ENCODE data around the gene DAZAP2. TPM values are rescaled to one million over a fixed set of nuclear protein-coding genes. Genes with fewer than 3 reads are reported as not detected.
A peak's percentile ranks its signal among the peaks of the same experiment; 100 is the strongest.

DAZAP2 gene
- total and polyA plus RNA-seq, 2 of the 4 experiments (the other 2 are of a cell fraction), result 62.2 to 202 TPM

DNA sequence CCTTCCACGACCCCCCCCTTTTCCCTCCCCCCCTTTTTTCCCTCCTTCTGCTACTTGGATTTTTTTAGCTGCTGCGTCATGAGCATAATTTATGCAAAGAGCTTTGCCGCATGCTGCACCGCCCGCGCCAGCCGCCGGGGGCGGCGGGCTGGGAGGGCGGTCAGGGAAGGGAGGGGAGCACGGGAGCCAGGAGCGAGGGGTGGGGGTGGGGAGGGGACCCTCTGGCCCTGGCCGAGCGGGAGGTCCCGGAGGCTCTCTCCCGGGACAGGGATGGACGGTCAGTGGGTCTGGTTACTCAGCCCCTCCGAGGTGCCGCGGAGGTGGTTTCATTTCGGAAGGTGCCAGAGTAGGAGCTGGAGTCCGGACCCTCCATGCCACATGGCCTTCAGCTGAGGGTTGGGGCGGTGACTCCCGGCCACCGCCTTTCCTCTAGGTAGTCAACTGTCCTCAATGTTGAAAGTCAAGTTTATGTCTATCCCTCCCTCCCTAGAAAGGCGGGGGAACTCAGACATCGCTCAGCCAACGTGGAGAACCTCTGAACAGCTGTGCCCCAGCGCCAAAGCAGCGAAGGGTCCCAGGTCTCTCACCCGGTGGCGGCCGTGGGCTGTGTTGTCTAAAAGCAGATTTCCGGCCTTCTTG is 20.5 kb upstream of the DAZAP2 start, which contains the start of gene POU6F1 (continued):
- TF ChIP-seq MAZ (IDR thresholded peaks at IDR 0.05; ENCODE audit: borderline replicate concordance, low read depth, low read length) (peak; percentile 92), RCOR1 (IDR thresholded peaks at IDR 0.05; ENCODE audit: insufficient replicate concordance, low read length) (no peak)

DNA sequence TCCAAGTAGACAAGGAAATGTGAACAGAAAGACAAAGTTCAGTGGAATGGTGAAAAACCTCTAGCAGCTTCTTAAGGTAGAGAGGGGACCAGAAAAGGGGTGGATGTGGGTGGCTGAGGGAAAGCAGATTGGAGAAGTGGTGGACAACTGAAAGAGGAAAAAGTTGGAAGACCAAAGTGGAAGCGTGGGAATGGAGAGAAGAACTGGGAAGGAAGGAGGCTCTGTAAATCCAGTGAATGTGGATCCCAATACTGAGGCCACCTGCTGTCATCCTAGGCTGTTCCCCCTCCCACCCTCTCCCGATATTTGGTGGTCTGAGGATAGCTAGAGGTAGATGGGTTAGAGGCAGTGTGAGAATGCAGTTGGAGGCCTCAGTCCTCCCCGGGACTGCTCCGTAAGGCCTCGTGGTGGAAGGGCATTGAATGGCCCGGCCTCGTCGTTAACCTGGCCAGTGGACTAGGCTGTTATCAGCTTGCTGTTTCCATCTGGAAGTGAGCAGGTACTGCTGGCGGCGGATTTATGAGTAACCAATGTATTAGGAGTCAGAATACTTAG is 19.9 kb upstream of the DAZAP2 start:
- Histone ChIP-seq H3K79me1 (ENCODE audit: low read depth in 1 of 2, low read length in 2 of 2) (peaks cover 14 to 27% of the 10 kb centered on the region in 2 experiments; a peak in 3 of 4 replicates), H3K4me3 (ENCODE audit: insufficient read depth, low read depth, low read length) (peak overlapping the region; percentile 77), H2BK5ac (ENCODE audit: low read depth, low read length, poor library complexity, severe bottlenecking) (peak overlapping the region; percentile 85), H2BK120ac (ENCODE audit: low read depth, low read length) (peak overlapping the region; percentile 92), H3K23ac (ENCODE audit: low read depth, low read length) (peak overlapping the region; percentile 96), H4K91ac (ENCODE audit: insufficient read depth, low read depth, low read length) (peak overlapping the region; percentile 92), H3K4me1 (ENCODE audit: control insufficient read depth, insufficient read depth, low read length) (peaks cover 4% of the 10 kb centered on the region), H2BK20ac (ENCODE audit: low read depth, low read length) (0 out of 2 replicates have a peak overlapping the region, but pooled peaks have one; percentile 84), H3K27ac (ENCODE audit: insufficient read depth, low read length) (peak overlapping the region; percentile 82), H4K8ac (ENCODE audit: low read depth in 2 of 2, low read length in 2 of 2) (peak overlapping the region; percentile 95 to 98), H3K18ac (ENCODE audit: low read depth, low read length) (peak overlapping the region; percentile 90; the same call in 1 of the 2 replicates), H3K4ac (ENCODE audit: low read depth, low read length) (peak overlapping the region; percentile 97), H2AK9ac (replicated peaks; ENCODE audit: low read depth, low read length, poor library complexity) (peak overlapping the region; percentile 59), H4K20me1 (ENCODE audit: insufficient read depth, low read length) (no peaks in the 10 kb centered on the region), H3K4me2 (ENCODE audit: low read depth, low read length) (peak overlapping the region; percentile 98), H3K27me3 (ENCODE audit: control insufficient read depth, insufficient read depth, low read length) (no peaks in the 10 kb centered on the region), H3K56ac (ENCODE audit: extremely low read depth, insufficient read depth, low read length) (peak overlapping the region; percentile 57), H2AK5ac (ENCODE audit: low read depth, low read length) (peak overlapping the region; percentile 87), H3K9me3 (ENCODE audit: control insufficient read depth, insufficient read depth, low read length) (no peaks in the 10 kb centered on the region), H2BK15ac (ENCODE audit: low read depth, low read length) (peak overlapping the region; percentile 87; the same call in 2 of the 3 replicates), H3K9ac (ENCODE audit: low read depth, low read length) (peak overlapping the region; percentile 85), H3K14ac (replicated peaks; ENCODE audit: low read depth, low read length) (peak overlapping the region; percentile 94), H3K9me1 (ENCODE audit: insufficient read depth, low read length) (peaks cover 9% of the 10 kb centered on the region), H2AFZ (replicated peaks; ENCODE audit: low read length, poor library complexity) (peak overlapping the region; percentile 98), H3K36me3 (ENCODE audit: control insufficient read depth, insufficient read depth, low read length) (0 out of 2 replicates have a peak, but pooled peaks cover 1% of the 10 kb centered on the region), H4K5ac (ENCODE audit: low read depth, low read length) (peak overlapping the region; percentile 74)
- BruUV-seq (replicated peaks), result no TSS peak
- in situ Hi-C loops (cut with MboI; ENCODE audit: low sequenced_read_pairs), result no loop called here
- intact Hi-C loops (cut with micrococcal nuclease), result no loop called here
- no CpG with 5 or more reads among the region's 10 CpGs for WGBS, 2 experiments (ENCODE audit: extremely low coverage in 2 of 2, insufficient read length in 1 of 2)
- no peak for ATAC-seq (ENCODE audit: low read depth)
- no peak for TF ChIP-seq SMC3 (IDR thresholded peaks at IDR 0.05; ENCODE audit: low read depth, low read length)
- TF ChIP-seq, protein P1, sequence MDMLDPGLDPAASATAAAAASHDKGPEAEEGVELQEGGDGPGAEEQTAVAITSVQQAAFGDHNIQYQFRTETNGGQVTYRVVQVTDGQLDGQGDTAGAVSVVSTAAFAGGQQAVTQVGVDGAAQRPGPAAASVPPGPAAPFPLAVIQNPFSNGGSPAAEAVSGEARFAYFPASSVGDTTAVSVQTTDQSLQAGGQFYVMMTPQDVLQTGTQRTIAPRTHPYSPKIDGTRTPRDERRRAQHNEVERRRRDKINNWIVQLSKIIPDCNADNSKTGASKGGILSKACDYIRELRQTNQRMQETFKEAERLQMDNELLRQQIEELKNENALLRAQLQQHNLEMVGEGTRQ (IDR thresholded peaks at IDR 0.05; ENCODE audit: low read depth, low read length), result no peak
- no peak for TF ChIP-seq FOS (IDR thresholded peaks at IDR 0.05; ENCODE audit: low read depth, low read length)
- no peak for TF ChIP-seq MAZ (IDR thresholded peaks at IDR 0.05; ENCODE audit: borderline replicate concordance, low read depth, low read length)
- TF ChIP-seq RFX5 (IDR thresholded peaks at IDR 0.05; ENCODE audit: low read depth, low read length), result no peak
- no peak for TF ChIP-seq CHD1 (IDR thresholded peaks at IDR 0.05; ENCODE audit: low read depth, low read length)
- TF ChIP-seq BHLHE40 (IDR thresholded peaks at IDR 0.05; ENCODE audit: low read depth, low read length), result no peak
- TF ChIP-seq RCOR1 (IDR thresholded peaks at IDR 0.05; ENCODE audit: insufficient replicate concordance, low read length), result no peak
- no peak for TF ChIP-seq CEBPB (IDR thresholded peaks at IDR 0.05; ENCODE audit: low read depth, low read length)
- no peak for TF ChIP-seq POLR2A (IDR thresholded peaks at IDR 0.05; ENCODE audit: low read depth, low read length)
- TF ChIP-seq MXI1 (IDR thresholded peaks at IDR 0.05; ENCODE audit: borderline replicate concordance, low read depth, low read length), result no peak
- dilution Hi-C loops (cut with HindIII; ENCODE audit: low sequenced_read_pairs, unreplicated experiment), result no loop called here
- no peak for DNase-seq
- ChIA-PET POLR2A (ENCODE audit: unreplicated experiment) (interaction anchor here (0.6 kb wide), 1 partner anchor 11 kb away, joined by 3 read pairs; no protein-coding TSS in a partner anchor), CTCF (interaction anchor here (0.6 kb wide), 1 partner anchor 120 kb away, joined by 3 read pairs; no protein-coding TSS in a partner anchor)
